Neural crest cell (in vitro differentiated cells): ENCODE measurements around the gene SNRNP70. TPM values are rescaled to one million over a fixed set of nuclear protein-coding genes. Genes with fewer than 3 reads are reported as not detected.

Source experiments
- DNase-seq: peaks from one replicate; pipeline ENCODE4 v3.0.0; 2021; ENCODE audit warnings: low read depth, mixed read lengths, low spot score
- H3K27ac Mint-ChIP-seq: one replicate; pipeline ENCODE4 v1.8.0; 2021; ENCODE audit warnings: mild to moderate bottlenecking, mixed read lengths; ENCODE audit not compliant: unreplicated experiment
- H3K27me3 Mint-ChIP-seq: 2 replicates; pipeline ENCODE4 v1.8.0; 2021; ENCODE audit warnings: low read depth, mild to moderate bottlenecking, mixed read lengths
- H3K36me3 Mint-ChIP-seq: 2 replicates; pipeline ENCODE4 v1.8.0; 2021; ENCODE audit warnings: low read depth, mild to moderate bottlenecking, mixed read lengths
- H3K4me1 Mint-ChIP-seq: 2 replicates; pipeline ENCODE4 v1.8.0; 2021; ENCODE audit warnings: mixed read lengths
- H3K4me3 Mint-ChIP-seq: one replicate; pipeline ENCODE4 v1.8.0; 2021; ENCODE audit warnings: mild to moderate bottlenecking, mixed read lengths
- H3K9me3 Mint-ChIP-seq: 2 replicates; pipeline ENCODE4 v1.8.0; 2021; ENCODE audit warnings: mixed read lengths
- CTCF ChIP-seq: fragments of 200-600 bp; sonication (generic); conservative IDR thresholded peaks from 2 replicates; pipeline ENCODE4 v1.5.0; 2021; ENCODE audit warnings: antibody characterized with exemption, mild to moderate bottlenecking
- total RNA-seq: library from RNA; stranded (reverse); gene quantifications from 2 replicates; pipeline ENCODE4 v1.2.1, GENCODE V29; 2021

The SNRNP70 gene
- total RNA-seq, 1 donor from 2014 or later, result 303 TPM

GRCh38 chr19:49150106-49150943 is 65.1 kb downstream of the SNRNP70 start:
- Mint-ChIP-seq H3K9me3 (peaks cover 9% of the 10 kb centered on the region), H3K27ac (peak overlapping the region; percentile 99), H3K27me3 (peaks cover 21% of the 10 kb centered on the region), H3K36me3 (no peaks in the 10 kb centered on the region), H3K4me3 (peak overlapping the region; percentile 98), H3K4me1 (peaks cover 42% of the 10 kb centered on the region)
- peak; percentile 82 for DNase-seq
- no peak for TF ChIP-seq CTCF

GRCh38 chr19:49150944-49151243 is 65.6 kb downstream of the SNRNP70 start:
- Mint-ChIP-seq H3K4me1 (peaks cover 42% of the 10 kb centered on the region), H3K27me3 (peaks cover 26% of the 10 kb centered on the region), H3K9me3 (peaks cover 9% of the 10 kb centered on the region), H3K27ac (no peak overlapping the region), H3K4me3 (peak overlapping the region; percentile 85), H3K36me3 (no peaks in the 10 kb centered on the region)
- TF ChIP-seq CTCF, result no peak
- no peak for DNase-seq

- peak; percentile 48 for DNase-seq
- Mint-ChIP-seq H3K9me3 (peaks cover 9% of the 10 kb centered on the region), H3K36me3 (no peaks in the 10 kb centered on the region), H3K27me3 (peaks cover 27% of the 10 kb centered on the region), H3K4me1 (peaks cover 40% of the 10 kb centered on the region), H3K4me3 (peak overlapping the region; percentile 85), H3K27ac (peak overlapping the region; percentile 78)
- no peak for TF ChIP-seq CTCF
Measured at GRCh38 chr19:49151267-49152118, 66.2 kb downstream of the SNRNP70 start.

GRCh38 chr19:49152119-49152550 is 66.9 kb downstream of the SNRNP70 start:
- no peak for TF ChIP-seq CTCF
- DNase-seq, result no peak
- H3K27ac Mint-ChIP-seq, result no peak overlapping the region
- H3K4me1 Mint-ChIP-seq, result peaks cover 35% of the 10 kb centered on the region
- H3K36me3 Mint-ChIP-seq, result no peaks in the 10 kb centered on the region
- peaks cover 27% of the 10 kb centered on the region for H3K27me3 Mint-ChIP-seq
- H3K4me3 Mint-ChIP-seq, result peak overlapping the region; percentile 85
- H3K9me3 Mint-ChIP-seq, result peaks cover 9% of the 10 kb centered on the region

- Mint-ChIP-seq H3K4me1 (peaks cover 39% of the 10 kb centered on the region), H3K27me3 (peaks cover 32% of the 10 kb centered on the region), H3K4me3 (peak overlapping the region; percentile 72), H3K9me3 (peaks cover 9% of the 10 kb centered on the region), H3K27ac (no peak overlapping the region), H3K36me3 (no peaks in the 10 kb centered on the region)
- DNase-seq, result no peak
- TF ChIP-seq CTCF, result no peak
Measured at GRCh38 chr19:49153167-49153809, 68.0 kb downstream of the SNRNP70 start.
